Activated naive CD4-positive, alpha-beta T cell treated with anti-CD3 and anti-CD28 coated beads, Interleukin-2, amount 10 ng/mL, durations not matched to agents 7 days and 5 days (primary cell): ENCODE results near the gene SMU1.
"Not testable (repeated sequence)": the region's sequence is repeated elsewhere in the genome, so short reads cannot be mapped to it uniquely, and the experiment has no call there.

Experiments used
- CTCF ChIA-PET: fragments of 350-600 bp; sonication (Branson Sonifier 250); formaldehyde crosslinking; loops from one replicate; lab custom pipeline; 2021; ENCODE audit warnings: antibody characterized with exemption; lab: Charles Lee
- DNase-seq: peaks from one replicate; pipeline ENCODE4 v3.0.0-alpha.2; 2020
- H3K27ac Mint-ChIP-seq: one replicate; pipeline ENCODE4 v1.8.0; 2021; ENCODE audit warnings: mild to moderate bottlenecking, moderate library complexity, mixed read lengths
- H3K27me3 Mint-ChIP-seq: one replicate; pipeline ENCODE4 v1.8.0; 2021; ENCODE audit warnings: mild to moderate bottlenecking, mixed read lengths
- H3K36me3 Mint-ChIP-seq: one replicate; pipeline ENCODE4 v1.8.0; 2021; ENCODE audit warnings: mixed read lengths
- H3K4me1 Mint-ChIP-seq: one replicate; pipeline ENCODE4 v1.8.0; 2021; ENCODE audit warnings: mixed read lengths
- H3K4me3 Mint-ChIP-seq: one replicate; pipeline ENCODE4 v1.8.0; 2021; ENCODE audit warnings: mild to moderate bottlenecking, moderate library complexity, mixed read lengths
- H3K9me3 Mint-ChIP-seq: one replicate; pipeline ENCODE4 v1.8.0; 2021; ENCODE audit warnings: mixed read lengths

SMU1 gene

GRCh38 chr9:33099754-33100153, 23.3 kb upstream of the SMU1 start:
- Mint-ChIP-seq H3K4me3 (no peak overlapping the region), H3K27ac (no peak overlapping the region), H3K9me3 (no peaks in the 10 kb centered on the region), H3K36me3 (no peaks in the 10 kb centered on the region), H3K4me1 (no peaks in the 10 kb centered on the region), H3K27me3 (peaks cover 3% of the 10 kb centered on the region)
- CTCF ChIA-PET, result no interaction called here
- no peak for DNase-seq

DNA sequence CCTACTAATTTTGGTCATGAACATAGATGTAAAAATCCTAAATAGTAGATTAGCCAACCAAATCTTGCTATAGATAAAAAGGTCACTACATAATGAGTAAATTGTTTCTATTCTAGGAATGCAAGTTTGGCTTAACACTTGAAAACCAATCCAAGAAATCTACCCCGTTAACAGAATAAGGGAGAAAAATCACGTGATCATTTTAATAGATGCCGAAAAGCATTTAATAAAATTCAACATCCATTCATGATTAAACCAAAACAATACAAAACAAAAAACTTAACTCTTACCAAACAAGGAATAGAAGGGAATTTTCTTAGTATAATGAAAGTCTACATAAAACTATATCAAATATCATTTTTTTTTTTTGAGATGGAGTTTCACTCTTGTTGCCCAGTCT, 20.7 kb upstream of the SMU1 start:
- Mint-ChIP-seq H3K9me3 (no peaks in the 10 kb centered on the region), H3K36me3 (no peaks in the 10 kb centered on the region), H3K27me3 (peaks cover 2% of the 10 kb centered on the region), H3K4me1 (peaks cover 7% of the 10 kb centered on the region), H3K4me3 (no peak overlapping the region), H3K27ac (no peak overlapping the region)
- DNase-seq, result no peak
- CTCF ChIA-PET, result no interaction called here

- H3K27ac Mint-ChIP-seq, result no peak overlapping the region
- peaks cover 18% of the 10 kb centered on the region for H3K27me3 Mint-ChIP-seq
- H3K9me3 Mint-ChIP-seq, result peaks cover 1% of the 10 kb centered on the region
- H3K4me3 Mint-ChIP-seq, result no peak overlapping the region
- CTCF ChIA-PET, result no interaction called here
- no peaks in the 10 kb centered on the region for H3K36me3 Mint-ChIP-seq
- H3K4me1 Mint-ChIP-seq, result peaks cover 7% of the 10 kb centered on the region
- no peak for DNase-seq
Observed at GRCh38 chr9:33092634-33093033, 16.2 kb upstream of the SMU1 start.

GRCh38 chr9:33085672-33086071, 9.2 kb upstream of the SMU1 start:
- H3K9me3 Mint-ChIP-seq, CTCF ChIA-PET, H3K27ac Mint-ChIP-seq, H3K4me3 Mint-ChIP-seq, H3K36me3 Mint-ChIP-seq, DNase-seq: not testable (repeated sequence)
- Mint-ChIP-seq H3K27me3 (peaks cover 26% of the 10 kb centered on the region), H3K4me1 (peaks cover 16% of the 10 kb centered on the region)

DNA sequence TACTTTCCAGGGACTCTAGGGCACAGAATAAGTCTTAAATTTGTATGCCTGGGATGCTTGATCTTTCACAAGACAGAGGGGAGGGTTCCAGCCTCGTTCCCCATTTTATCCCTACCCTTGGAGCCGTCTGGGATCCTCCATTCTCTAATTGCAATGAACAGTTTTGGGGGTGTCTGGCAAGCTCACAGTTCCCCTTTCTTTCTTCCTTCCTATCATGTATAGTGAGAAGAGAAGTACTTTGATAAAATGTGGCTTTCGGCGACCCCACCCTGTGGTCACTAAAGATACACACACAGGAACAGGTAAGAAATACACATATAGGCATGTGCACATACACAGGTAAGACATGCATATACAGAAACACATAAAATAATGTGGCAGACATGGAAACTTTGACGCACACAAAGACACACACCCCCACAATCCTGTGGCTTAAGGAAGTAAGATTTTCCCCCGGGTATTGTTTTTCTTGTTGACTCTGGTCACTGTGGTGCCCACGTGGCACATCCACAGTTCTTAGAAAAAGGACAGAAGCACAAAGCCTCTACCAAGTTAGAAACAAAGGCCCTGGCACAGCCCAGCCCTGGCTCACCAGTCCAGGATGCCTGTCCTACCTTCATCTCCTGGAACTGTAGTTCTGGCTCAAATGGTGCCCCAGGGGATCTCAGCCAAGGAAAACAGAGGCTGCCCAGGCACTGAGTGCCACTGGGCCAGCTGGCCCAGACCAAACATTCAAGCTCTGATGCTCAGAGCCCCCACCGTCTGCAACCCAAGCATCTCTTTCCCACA, 6.3 kb upstream of the SMU1 start:
- DNase-seq, result peak; percentile 41
- H3K9me3 Mint-ChIP-seq, result peaks cover 2% of the 10 kb centered on the region
- H3K27ac Mint-ChIP-seq, result peak overlapping the region; percentile 79
- CTCF ChIA-PET, result interaction anchor here (0.6 to 3.7 kb wide), 6 partner anchors 14 to 144 kb away, joined by 3 to 32 read pairs (median 6); no protein-coding TSS in a partner anchor
- H3K4me1 Mint-ChIP-seq, result peaks cover 28% of the 10 kb centered on the region
- peak overlapping the region; percentile 29 for H3K4me3 Mint-ChIP-seq
- no peaks in the 10 kb centered on the region for H3K36me3 Mint-ChIP-seq
- peaks cover 11% of the 10 kb centered on the region for H3K27me3 Mint-ChIP-seq

DNA sequence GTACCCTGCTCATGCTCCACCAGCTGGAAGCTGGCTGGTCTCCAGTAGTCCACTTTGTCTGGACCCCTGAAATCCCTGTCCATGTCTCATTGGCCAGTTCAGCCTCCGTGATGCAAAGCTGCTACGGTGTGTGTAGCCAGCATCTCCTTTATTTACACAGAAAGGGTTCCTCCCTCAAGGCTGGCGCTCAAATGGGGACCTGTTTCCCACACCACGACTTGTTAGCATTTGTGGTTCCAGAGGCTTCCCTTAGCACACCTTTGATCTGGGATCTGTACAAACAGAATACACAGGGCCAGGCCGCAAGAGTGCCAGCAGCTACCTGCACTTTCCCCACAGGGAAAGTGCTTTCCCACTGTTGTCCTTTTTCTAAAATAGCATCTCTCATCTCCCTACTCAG, 5.7 kb upstream of the SMU1 start:
- H3K36me3 Mint-ChIP-seq, result no peaks in the 10 kb centered on the region
- H3K27me3 Mint-ChIP-seq, result peaks cover 11% of the 10 kb centered on the region
- peak overlapping the region; percentile 79 for H3K27ac Mint-ChIP-seq
- H3K4me1 Mint-ChIP-seq, result peaks cover 31% of the 10 kb centered on the region
- peak overlapping the region; percentile 29 for H3K4me3 Mint-ChIP-seq
- DNase-seq, result peak; percentile 59
- H3K9me3 Mint-ChIP-seq, result peaks cover 2% of the 10 kb centered on the region
- CTCF ChIA-PET, result interaction anchor here (0.6 to 3.7 kb wide), 6 partner anchors 14 to 144 kb away, joined by 3 to 32 read pairs (median 6); no protein-coding TSS in a partner anchor

DNA sequence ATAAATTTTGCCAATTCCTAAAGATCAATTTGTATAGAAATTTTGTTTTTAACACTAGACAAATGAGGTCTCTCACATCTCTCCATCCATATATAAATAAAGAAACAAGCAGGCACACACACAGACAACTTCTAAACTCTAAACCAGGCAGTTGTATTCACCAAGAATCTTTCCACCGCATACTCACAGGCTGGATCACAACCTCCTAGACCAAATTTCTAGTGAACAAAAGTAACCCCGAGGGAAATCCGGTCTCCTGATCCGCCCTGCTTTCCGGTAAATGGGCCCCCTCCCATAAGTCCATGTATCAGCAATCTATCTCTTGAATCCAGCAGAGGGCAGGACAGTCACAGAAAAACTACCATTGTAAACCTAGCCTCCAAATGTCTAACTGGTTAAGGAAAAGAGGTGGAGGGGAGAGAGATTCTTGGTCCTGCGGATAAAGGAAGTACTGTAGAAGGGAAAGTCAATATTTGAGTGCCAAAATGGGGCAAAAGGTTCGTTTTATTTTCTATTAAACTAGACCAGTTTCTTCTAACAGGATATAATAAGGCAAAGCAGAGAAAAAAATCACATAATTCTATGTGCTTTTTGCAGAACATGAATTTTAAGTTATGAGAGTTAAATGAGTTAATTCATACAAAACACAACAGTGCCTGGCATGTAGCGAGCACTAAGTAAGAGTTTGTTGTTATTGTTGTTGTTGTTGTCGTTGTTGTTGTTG, 4.8 kb upstream of the SMU1 start:
- H3K9me3 Mint-ChIP-seq, result peaks cover 2% of the 10 kb centered on the region
- no peak overlapping the region for H3K27ac Mint-ChIP-seq
- CTCF ChIA-PET, result interaction anchor here (1.1 to 3.7 kb wide), 4 partner anchors 87 to 145 kb away, joined by 4 to 32 read pairs (median 12); no protein-coding TSS in a partner anchor
- peaks cover 38% of the 10 kb centered on the region for H3K4me1 Mint-ChIP-seq
- peaks cover 2% of the 10 kb centered on the region for H3K36me3 Mint-ChIP-seq
- H3K4me3 Mint-ChIP-seq, result no peak overlapping the region
- peaks cover 7% of the 10 kb centered on the region for H3K27me3 Mint-ChIP-seq
- DNase-seq, result peak; percentile 82

DNA sequence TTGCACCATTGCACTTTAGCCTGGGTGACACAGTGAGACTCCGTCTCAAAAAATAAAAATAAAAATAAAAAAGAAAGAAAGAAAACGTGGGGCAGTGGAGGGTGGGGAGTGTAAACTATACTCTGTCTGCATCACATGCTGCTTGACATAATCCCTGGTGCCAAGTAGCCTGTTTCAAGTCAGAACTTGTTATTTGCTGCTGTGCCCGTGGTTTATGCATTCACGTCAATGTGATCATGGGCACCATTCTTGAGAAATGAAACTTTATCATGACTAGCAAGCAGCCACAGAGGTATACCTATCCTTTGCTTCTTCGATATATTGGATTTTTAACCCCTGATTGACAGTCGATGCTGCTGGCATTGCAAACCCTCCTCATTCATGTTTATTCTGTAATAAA, 4.1 kb upstream of the SMU1 start:
- H3K4me1 Mint-ChIP-seq, result peaks cover 36% of the 10 kb centered on the region
- peaks cover under 1% of the 10 kb centered on the region for H3K27me3 Mint-ChIP-seq
- H3K9me3 Mint-ChIP-seq, result peaks cover 2% of the 10 kb centered on the region
- CTCF ChIA-PET, result interaction anchor here (1.6 to 3.7 kb wide), 2 partner anchors 90 to 146 kb away, joined by 17 to 32 read pairs; no protein-coding TSS in a partner anchor
- H3K27ac Mint-ChIP-seq, result no peak overlapping the region
- peaks cover 2% of the 10 kb centered on the region for H3K36me3 Mint-ChIP-seq
- H3K4me3 Mint-ChIP-seq, result no peak overlapping the region
- peak; percentile 32 for DNase-seq

DNA sequence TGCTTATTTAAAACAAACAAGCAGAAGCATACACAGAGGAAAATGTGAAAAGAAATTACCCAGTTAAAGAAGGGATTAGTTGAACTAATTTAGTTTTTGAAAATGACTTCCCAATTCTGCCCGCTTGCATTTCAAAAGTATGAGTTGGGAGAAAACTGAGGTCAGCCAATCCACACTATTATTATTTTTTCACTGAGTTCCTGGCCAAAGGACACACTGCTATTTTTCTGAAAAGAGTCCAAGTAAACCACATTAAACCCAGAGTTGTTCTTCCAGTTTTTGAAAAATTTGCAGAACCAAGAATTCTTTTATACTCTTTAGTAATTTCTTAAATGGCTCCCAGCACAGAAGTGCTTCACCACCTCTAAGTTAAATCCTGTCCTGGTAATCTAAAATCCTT, 7.5 kb downstream of the SMU1 start:
- CTCF ChIA-PET, result no interaction called here
- no peak overlapping the region for H3K4me3 Mint-ChIP-seq
- H3K36me3 Mint-ChIP-seq, result peaks cover 58% of the 10 kb centered on the region
- DNase-seq, result no peak
- H3K27ac Mint-ChIP-seq, result no peak overlapping the region
- no peaks in the 10 kb centered on the region for H3K9me3 Mint-ChIP-seq
- no peaks in the 10 kb centered on the region for H3K27me3 Mint-ChIP-seq
- H3K4me1 Mint-ChIP-seq, result peaks cover 29% of the 10 kb centered on the region

DNA sequence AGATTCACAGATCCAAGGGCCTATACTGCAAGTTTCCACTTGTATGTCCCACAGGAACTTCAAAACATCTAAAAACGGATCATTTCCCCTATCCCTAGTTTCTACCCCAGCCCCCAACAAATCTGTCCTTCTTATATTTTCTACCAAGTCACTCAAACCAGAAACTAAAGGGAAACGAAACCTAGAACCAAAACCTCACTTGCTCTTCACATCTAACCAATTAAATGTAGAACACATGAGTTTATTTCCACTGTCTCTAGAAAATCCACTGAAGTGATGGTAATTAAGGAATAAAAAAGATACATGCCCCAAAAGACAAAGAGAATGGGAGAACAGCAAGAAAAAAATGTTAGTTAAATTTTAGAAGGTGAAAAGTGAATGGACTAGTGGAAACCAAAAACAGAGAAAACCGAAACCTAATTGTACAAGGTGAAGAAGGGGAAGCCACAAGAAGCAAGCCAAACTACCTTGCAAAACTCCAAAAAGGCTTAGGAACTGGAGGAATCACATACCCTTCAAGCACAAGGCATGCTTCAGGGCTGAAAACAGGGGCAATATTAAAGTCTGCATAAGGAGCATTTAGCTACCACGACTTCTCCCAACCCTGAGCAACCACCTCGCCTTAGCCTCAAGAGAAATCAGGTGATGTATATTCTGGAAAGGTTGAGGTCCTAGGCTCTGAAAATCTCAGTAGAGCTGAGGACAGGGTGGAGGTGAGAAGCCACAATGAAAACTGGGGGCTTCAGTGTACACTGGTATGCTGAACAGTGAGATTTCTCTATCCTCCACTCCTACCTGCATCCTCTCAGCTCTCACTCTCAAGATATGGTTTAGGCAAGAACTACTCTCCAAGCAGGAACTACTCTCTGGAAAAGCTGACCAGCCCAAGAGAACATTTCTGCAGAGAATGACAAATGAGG, 11.1 kb downstream of the SMU1 start:
- Mint-ChIP-seq H3K27ac (peak overlapping the region; percentile 35), H3K36me3 (peaks cover 54% of the 10 kb centered on the region), H3K4me1 (peaks cover 13% of the 10 kb centered on the region), H3K27me3 (no peaks in the 10 kb centered on the region), H3K9me3 (no peaks in the 10 kb centered on the region), H3K4me3 (no peak overlapping the region)
- CTCF ChIA-PET, result interaction anchor here (1.5 kb wide), 1 partner anchor 39 kb away, joined by 5 read pairs; no protein-coding TSS in a partner anchor
- no peak for DNase-seq

GRCh38 chr9:33051144-33051543, 25.3 kb downstream of the SMU1 start:
- CTCF ChIA-PET, result no interaction called here
- H3K9me3 Mint-ChIP-seq, result no peaks in the 10 kb centered on the region
- H3K4me3 Mint-ChIP-seq, result no peak overlapping the region
- no peak for DNase-seq
- peaks cover 2% of the 10 kb centered on the region for H3K4me1 Mint-ChIP-seq
- no peaks in the 10 kb centered on the region for H3K27me3 Mint-ChIP-seq
- peaks cover 48% of the 10 kb centered on the region for H3K36me3 Mint-ChIP-seq
- H3K27ac Mint-ChIP-seq, result no peak overlapping the region

DNA sequence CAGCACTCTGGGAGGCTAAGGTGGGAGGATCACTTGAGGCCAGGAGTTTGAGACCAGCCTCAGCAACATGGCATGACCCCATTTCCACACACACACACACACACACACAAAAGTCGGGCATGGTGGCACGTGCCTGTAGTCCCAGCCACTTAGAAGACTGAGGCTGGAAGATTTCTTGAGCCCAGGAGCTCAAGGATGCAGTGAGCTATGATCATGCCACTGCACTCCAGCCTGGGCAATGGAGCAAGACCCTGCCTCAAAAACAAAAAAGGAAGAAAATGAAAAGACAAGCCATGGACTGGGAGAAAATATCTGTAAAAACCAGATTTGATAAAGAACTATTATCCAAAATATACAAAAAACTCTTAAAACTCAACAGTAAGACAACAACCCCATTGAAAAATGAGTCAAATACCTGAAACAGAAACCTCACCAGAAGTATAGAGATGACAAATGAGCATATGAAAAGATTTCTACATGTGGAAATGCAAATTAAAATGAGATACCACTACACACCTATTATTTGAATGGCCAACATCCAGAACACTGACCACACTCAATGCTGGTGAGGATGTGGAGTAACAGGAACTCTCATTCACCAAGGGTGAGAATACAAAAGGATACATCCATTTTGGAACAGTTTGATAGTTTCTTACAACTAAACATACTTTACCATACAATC, 26.7 kb downstream of the SMU1 start:
- Mint-ChIP-seq H3K4me1 (peaks cover 4% of the 10 kb centered on the region), H3K36me3 (peaks cover 51% of the 10 kb centered on the region)

GRCh38 chr9:33048054-33048465, 28.4 kb downstream of the SMU1 start:
- CTCF ChIA-PET, result interaction anchor here (1.0 kb wide), 1 partner anchor 178 kb away, joined by 3 read pairs; no protein-coding TSS in a partner anchor
- peaks cover 17% of the 10 kb centered on the region for H3K4me1 Mint-ChIP-seq
- H3K27ac Mint-ChIP-seq, result no peak overlapping the region
- H3K27me3 Mint-ChIP-seq, result no peaks in the 10 kb centered on the region
- no peaks in the 10 kb centered on the region for H3K9me3 Mint-ChIP-seq
- DNase-seq, result no peak
- H3K36me3 Mint-ChIP-seq, result peaks cover 46% of the 10 kb centered on the region
- H3K4me3 Mint-ChIP-seq, result no peak overlapping the region

More for the DNA sequence above, 26.7 kb downstream of the SMU1 start:
- DNase-seq, result no peak
- no peaks in the 10 kb centered on the region for H3K9me3 Mint-ChIP-seq
- no peaks in the 10 kb centered on the region for H3K27me3 Mint-ChIP-seq
- peak overlapping the region; percentile 16 for H3K27ac Mint-ChIP-seq
- no peak overlapping the region for H3K4me3 Mint-ChIP-seq
- CTCF ChIA-PET, result no interaction called here
